Iris pigment epithelial cell (primary cell): ENCODE results near the gene PCDHGA1.
A peak's percentile ranks its signal among the peaks of the same experiment; 100 is the strongest.

Experiments used
- DNase-seq: peaks from one replicate; pipeline ENCODE4 v3.0.0-alpha.2; 2011; ENCODE audit warnings: low read depth

Gene PCDHGA1

GRCh38 chr5:141492168-141492885 is 162.0 kb downstream of the PCDHGA1 start:
- no peak for DNase-seq

- no peak for DNase-seq
These were observed 163.4 kb downstream of the PCDHGA1 start for GRCh38 chr5:141493500-141494422.

DNA sequence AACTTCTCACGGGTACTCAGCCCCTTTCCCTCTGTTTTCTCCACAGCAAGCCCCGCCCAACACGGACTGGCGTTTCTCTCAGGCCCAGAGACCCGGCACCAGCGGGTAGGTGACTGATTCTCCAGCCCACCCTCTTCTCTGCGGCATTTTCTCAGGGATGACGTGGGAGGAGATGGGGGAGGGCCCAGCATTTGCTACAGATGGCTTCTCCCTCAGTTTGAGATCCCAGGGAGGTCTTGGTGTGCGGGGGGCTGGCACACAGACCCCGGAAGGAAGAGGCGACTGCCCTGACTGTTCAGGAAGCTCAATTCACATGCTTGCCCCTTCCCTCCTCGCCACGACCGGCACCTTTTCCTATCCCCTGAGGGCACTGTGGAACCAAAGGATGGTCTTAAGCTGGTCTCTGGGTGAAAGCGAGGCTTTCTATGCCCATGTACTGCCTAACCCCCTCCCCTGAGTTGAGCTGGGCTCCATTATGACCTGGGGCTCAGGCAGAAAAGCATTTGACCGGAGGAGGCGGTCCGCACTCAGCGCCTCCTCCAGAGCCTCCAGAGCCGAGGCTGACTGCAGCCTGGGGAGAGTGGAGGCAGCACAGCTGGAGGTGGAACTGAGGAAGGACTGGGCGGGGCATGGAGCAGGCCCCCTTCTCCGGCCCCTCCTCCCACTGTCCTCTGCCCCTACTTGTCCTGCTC is 164.6 kb downstream of the PCDHGA1 start:
- DNase-seq, result no peak

GRCh38 chr5:141495453-141495811 is 165.1 kb downstream of the PCDHGA1 start:
- DNase-seq, result no peak

DNA sequence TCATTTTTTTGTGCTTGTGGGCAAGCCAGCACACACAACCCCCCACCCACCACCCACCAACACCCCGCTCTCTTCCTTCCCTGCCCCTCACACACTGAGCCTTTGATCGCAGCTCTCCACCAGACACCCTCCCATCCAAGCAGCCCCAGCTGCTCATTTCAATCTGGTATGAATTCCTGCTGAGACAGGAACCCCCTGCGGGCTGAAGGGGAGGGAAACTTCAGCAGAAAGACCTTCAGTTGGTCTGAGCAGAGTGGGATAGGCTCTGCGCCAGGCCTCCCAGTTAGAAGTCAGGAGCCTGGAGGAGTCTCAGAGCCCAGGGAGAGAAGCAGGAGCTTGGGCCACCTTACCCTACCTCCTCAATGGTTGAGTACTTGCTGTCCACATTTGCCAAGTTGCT is 165.7 kb downstream of the PCDHGA1 start:
- peak; percentile 44 for DNase-seq

GRCh38 chr5:141501761-141502160 is 171.4 kb downstream of the PCDHGA1 start:
- no peak for DNase-seq

DNA sequence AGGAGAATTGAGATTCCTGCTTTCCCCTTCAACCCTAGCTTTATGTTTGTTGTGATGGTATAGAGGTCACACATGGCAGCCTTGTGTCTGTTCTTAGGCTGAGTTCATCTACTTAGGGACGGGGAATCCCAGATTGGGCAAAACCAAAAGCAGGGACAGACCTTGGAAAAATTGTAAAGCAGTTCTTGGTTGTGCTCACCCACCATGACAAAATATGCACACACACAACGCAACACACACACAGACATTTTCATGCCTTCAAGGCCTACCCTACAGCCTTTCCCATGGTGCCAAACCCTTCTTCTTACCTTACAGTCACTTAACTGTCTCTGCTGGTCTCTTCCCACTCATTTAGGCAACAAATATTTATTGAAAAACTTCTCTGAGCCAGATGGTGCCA is 173.4 kb downstream of the PCDHGA1 start:
- no peak for DNase-seq

- no peak for DNase-seq
These were observed 173.9 kb downstream of the PCDHGA1 start for GRCh38 chr5:141504216-141504615.

DNA sequence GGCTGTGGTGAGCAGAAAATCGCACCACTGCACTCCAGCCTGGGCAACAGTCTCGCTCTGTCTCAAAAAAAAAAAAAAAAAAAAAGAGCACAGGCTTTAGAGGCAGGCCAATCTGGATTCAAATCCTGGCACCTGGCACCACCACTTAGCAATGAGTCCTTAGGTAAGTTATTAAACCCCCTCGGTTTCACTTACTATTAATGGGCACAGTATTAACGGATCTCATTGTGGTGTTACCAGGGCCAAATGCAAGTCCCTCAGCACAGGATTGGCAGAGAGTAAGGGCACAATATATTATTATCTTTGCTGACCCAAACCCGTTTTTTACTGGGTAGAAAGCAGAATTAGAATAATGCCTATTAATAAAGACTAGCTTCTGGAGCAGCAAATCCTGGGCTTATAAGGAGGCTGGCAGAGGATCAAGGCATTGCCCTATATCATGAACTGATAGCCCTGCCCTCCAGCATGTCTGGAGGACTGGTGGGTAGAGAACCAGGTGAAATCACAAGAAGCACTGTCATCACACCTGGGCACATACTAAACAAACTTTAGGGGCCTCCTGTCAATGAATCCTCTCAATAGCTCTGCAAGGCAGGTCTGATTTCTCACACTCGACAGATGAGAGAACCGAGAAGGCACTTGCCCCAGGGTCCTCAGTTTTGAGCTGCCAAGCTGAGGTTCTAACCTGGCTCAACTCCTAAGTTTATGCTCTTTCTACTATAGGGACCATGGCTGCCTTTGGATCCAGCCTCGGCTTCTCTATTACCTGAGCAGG is 176.3 kb downstream of the PCDHGA1 start:
- DNase-seq, result no peak

DNA sequence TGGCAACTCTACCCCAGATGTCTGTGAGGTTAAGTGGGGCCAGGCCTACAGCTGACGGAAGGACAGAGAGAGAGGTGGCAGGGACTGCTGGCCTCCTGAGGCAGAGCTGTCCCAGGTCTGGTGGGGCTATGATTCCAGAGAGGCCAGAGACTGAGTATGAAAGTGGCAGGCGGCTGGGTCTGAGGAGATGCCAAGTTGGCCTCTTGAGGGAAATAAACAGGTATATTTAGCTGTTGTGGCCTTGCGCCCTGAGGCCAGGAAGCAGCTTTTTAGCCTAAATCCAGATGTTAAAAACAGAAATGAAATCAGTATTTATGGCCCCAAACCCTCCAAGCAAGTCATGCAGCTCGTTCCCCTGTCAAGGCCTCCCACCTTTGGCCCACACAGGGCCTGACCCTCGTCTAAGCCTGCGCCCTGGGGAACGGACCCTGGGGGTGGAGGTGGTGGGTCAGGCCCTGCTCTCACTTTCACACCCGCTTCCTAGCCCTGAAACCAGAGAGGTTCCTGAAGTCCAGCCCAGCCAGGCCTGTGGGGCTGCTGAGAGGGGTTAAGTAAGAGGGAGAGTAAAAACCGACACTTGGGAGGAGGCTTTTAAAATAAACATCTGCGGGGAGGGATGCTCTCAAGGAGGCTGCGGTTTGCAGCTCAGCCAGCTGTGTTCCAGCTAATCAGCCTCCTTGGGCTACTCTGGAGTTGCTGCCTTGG is 177.2 kb downstream of the PCDHGA1 start:
- DNase-seq, result peak; percentile 90

DNA sequence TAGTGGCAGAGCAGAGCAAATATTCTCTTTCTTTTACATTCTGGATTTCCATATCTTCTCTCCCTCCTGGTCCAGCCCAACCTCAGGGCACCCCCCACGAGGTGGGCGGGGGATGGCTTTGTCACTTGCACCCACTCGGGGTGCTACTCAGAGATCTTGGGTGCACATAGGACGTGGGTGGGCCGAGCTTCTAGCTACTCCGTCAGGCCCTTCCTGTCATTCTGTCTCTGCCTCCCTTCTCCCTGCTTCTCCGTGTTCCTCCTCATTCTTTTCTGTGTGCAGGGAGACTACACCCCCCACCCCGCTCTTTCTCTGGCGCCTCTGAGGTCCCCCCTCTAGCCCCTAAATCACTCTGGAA is 178.1 kb downstream of the PCDHGA1 start:
- DNase-seq, result peak; percentile 31

- DNase-seq, result peak; percentile 91
These were observed 178.7 kb downstream of the PCDHGA1 start for GRCh38 chr5:141508798-141509611.

DNA sequence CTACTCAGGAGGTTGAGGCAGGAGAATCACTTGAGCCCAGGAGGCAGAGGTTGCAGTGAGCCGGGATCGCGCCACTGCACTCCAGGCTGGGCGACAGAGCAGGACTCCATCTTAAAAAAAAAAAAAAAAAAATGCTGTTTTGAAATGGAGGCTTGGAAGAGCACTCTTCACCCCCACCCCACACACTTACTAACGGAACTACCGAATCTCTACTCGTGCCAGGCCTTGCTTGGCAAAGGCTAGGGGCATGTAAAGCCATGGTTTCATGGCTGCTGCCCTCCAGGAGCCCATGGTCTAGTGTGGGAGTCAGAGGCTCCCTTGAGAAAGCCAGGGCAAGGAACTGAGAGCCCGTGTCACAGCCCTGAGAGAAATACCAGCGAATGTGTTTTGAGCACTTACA is 179.8 kb downstream of the PCDHGA1 start:
- no peak for DNase-seq

GRCh38 chr5:141510850-141511601 is 180.7 kb downstream of the PCDHGA1 start:
- no peak for DNase-seq

DNA sequence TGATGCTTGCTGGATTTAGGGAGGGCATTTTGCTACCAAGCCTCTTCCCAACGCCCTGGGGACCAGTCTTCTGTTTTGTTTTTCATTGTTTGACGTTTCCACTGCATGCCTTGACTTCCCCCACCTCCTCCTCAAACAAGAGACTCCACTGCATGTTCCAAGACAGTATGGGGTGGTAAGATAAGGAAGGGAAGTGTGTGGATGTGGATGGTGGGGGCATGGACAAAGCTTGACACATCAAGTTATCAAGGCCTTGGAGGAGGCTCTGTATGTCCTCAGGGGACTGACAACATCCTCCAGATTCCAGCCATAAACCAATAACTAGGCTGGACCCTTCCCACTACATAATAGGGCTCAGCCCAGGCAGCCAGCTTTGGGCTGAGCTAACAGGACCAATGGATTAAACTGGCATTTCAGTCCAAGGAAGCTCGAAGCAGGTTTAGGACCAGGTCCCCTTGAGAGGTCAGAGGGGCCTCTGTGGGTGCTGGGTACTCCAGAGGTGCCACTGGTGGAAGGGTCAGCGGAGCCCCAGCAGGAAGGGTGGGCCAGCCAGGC is 181.5 kb downstream of the PCDHGA1 start:
- DNase-seq, result no peak

DNA sequence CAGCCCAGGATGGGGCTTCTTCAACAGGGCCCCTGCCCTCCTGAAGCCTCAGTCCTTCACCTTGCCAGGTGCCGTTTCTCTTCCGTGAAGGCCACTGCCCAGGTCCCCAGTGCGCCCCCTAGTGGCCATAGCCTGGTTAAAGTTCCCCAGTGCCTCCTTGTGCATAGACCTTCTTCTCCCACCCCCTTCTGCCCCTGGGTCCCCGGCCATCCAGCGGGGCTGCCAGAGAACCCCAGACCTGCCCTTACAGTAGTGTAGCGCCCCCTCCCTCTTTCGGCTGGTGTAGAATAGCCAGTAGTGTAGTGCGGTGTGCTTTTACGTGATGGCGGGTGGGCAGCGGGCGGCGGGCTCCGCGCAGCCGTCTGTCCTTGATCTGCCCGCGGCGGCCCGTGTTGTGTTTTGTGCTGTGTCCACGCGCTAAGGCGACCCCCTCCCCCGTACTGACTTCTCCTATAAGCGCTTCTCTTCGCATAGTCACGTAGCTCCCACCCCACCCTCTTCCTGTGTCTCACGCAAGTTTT is 182.1 kb downstream of the PCDHGA1 start:
- peak; percentile 71 for DNase-seq

DNA sequence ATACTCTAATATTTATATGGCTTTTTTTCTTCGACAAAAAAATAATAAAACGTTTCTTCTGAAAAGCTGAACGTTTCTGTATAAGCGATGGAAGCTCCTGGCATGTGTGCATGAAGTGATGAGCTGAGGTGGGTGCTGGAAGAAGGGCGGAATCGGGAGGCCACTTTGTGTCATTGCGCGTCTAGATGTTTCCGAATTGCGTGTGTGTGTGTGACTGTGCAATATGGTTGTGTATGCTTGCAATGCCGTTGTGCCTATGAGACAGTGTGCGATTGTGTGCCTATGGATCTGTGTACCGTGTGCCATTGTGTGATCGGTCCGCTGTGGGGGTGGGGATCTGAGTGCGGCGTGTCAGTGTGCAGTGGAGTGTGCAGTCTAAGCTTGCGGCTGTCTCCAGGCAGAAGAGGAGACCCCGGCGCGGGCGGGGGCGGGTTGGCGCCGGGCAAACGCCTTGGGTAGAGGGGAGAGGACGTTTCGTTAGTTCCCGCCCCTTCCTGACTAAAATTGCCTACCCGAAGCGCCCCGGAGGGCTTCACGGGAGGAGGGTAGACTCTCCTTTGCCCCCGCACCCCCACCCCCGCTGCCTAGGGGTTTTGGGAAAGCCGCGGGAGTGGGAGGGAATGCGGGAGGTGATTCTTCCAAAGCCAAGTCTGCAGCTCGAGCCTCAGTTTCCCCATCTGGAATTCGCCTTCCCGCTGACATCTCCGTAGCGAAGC is 182.8 kb downstream of the PCDHGA1 start:
- peak; percentile 60 for DNase-seq

DNA sequence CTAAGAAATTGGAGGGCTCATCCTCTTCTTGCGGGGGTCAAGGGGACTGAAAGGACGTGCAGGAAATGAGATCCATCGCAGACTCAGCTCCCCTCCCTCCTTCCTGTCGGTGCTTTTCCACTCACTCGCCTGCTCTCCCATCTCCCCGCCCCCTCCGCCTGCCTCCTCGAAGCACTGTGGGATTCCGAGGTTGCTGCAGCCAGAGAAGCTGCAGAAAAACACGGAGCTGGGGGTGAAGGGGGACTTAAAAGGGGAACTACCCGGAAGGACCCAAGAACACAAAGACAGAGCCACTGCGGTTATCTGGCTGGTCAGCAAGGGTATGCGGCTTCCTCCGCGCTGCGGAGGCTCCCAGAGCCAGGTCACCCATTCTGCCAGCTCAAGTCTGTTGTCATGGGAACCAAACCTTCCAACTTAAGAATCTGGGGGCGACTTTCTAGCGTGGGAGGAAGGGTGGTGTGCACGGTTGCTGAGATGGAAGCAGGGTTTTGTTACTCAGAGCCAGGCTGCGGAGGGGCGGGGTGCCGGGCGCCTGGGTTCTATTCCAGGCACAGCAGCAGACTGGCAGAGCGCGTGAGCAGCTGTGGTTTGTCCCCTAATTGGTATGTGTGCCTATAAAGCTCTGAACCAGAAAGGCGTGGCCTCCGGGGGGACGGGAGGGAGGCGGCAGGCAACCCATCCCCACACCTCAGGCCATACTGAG is 183.5 kb downstream of the PCDHGA1 start:
- DNase-seq, result peak; percentile 87
